ENCODE results near the gene ERICH3.

DNA sequence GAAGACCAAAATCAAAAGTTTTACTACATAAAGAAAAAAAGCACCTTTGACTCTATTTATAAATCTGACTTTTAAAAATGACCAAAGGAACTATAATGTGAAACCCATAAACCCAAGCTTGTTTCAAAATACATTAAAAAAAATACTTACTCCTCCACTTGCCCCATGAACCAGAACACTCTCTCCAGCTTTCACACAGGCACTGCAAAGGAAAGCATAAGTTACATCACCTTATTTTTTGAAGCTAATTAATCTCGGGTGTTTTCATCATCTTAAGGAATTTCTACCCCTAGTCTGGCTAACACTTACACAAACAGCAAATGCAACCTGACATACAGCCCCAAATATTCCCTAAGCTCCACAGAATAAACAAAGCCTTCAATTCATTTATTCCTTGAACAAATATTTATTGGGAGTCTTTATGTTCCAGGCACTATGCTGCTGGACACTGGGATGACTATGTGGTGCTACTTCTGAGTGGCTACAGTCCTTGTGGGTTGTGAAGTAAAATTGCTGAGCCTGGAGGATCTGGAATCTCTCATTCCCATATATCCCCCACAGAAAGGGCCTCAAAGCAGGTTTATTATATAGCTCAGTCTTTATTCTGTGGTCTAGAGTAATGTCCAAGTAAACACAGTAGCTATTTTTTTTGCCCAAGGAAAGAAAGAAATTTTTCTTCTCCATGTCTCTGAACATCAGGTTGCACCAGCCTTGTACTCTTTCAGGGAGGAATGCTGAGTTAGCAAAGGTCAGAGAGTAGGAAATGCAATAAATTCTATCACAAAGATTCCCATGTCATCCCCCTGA, 41.0 kb upstream of the ERICH3 start:
- TF ChIP-seq POLR2A (IDR thresholded peaks at IDR 0.05): no peak
- TF ChIP-seq POLR2AphosphoS5 (IDR thresholded peaks at IDR 0.05): peak; percentile 70
